A549 (cell line): ENCODE results near the gene ATP10A. TPM values are rescaled to one million over a fixed set of nuclear protein-coding genes. Genes with fewer than 3 reads are reported as not detected.

ENCODE experiments used
- ATAC-seq, 2 experiments: fragments of 200-7000 bp in 1 of 2; fragments of >200 bp in 1 of 2; cut with Nextera tagmentation in 1 of 2; cut with Tn5 transposase in 1 of 2; 3 replicates each; pipeline versions ENCODE4 v1.8.0 to v1.9.1; 2018 to 2020; ENCODE audit warnings: mild to moderate bottlenecking in 1 of 2, moderate library complexity in 1 of 2
- CTCF ChIA-PET: fragments of 300-600 bp; sonication (Branson Sonifier 250); formaldehyde crosslinking; extraction: SDS; loops from one replicate; lab custom pipeline; 2021; ENCODE audit warnings: antibody characterized with exemption, inconsistent platforms; lab: Yijun Ruan, JAX
- POLR2A ChIA-PET: fragments of 350-600 bp; formaldehyde crosslinking; extraction: SDS; loops from one replicate; lab custom pipeline; 2021; ENCODE audit warnings: antibody characterized with exemption, inconsistent platforms; lab: Yijun Ruan, JAX
- DNase-seq, 2 experiments: peaks; one replicate each; pipeline versions ENCODE4 v3.0.0 to v3.0.0-alpha.2; 2011 to 2016; ENCODE audit warnings: low read depth in 1 of 2, low spot score in 1 of 2
- FAIRE-seq: peaks from 2 replicates; lab custom pipeline; 2011; peaks lifted over from hg19 to GRCh38; lab: Jason Lieb, UNC
- H3K27ac ChIP-seq, 2 experiments: fragments of >200 bp; sonication (Bioruptor Twin); formaldehyde crosslinking; 3 replicates each; pipeline ENCODE4 v1.5.1; 2016 to 2017
- H3K4me1 ChIP-seq: fragments of >200 bp; sonication (Bioruptor Twin); formaldehyde crosslinking; 3 replicates; pipeline ENCODE4 v1.6.1; 2016
- H3K4me2 ChIP-seq: fragments of >200 bp; sonication (Bioruptor Twin); formaldehyde crosslinking; 3 replicates; pipeline ENCODE4 v1.6.1; 2016
- H3K4me3 ChIP-seq: fragments of >200 bp; sonication (Bioruptor Twin); formaldehyde crosslinking; 3 replicates; pipeline ENCODE4 v1.5.1; 2016
- H3K9me3 ChIP-seq: fragments of >200 bp; sonication (Bioruptor Twin); formaldehyde crosslinking; 3 replicates; pipeline ENCODE4 v1.6.1; 2016
- CBX2 ChIP-seq: fragments of 200-600 bp; sonication (generic); IDR thresholded peaks from 2 replicates; pipeline ENCODE4 v1.6.1; 2016; ENCODE audit warnings: low read depth, mild to moderate bottlenecking, borderline replicate concordance
- EHF ChIP-seq: fragments of 250-450 bp; sonication (Bioruptor Pico); IDR thresholded peaks from 2 replicates; pipeline ENCODE4 v1.5.0; 2020; ENCODE audit warnings: mild to moderate bottlenecking
- EP300 ChIP-seq, 2 experiments: fragments of >200 bp; sonication (Bioruptor Twin); formaldehyde crosslinking; IDR thresholded peaks; 2 replicates in 1 of 2; 3 replicates in 1 of 2; pipeline ENCODE4 v1.6.1; 2016 to 2017
- FOSB ChIP-seq: fragments of 250-450 bp; sonication (Bioruptor Pico); IDR thresholded peaks from 2 replicates; pipeline ENCODE4 v1.5.0; 2020; ENCODE audit warnings: mild to moderate bottlenecking, moderate library complexity
- FOXS1 ChIP-seq: fragments of 250-450 bp; sonication (Bioruptor Pico); IDR thresholded peaks from 2 replicates; pipeline ENCODE4 v1.5.0; 2020; ENCODE audit warnings: mild to moderate bottlenecking, moderate library complexity
- HEYL ChIP-seq: fragments of 250-450 bp; sonication (Bioruptor Pico); IDR thresholded peaks from 2 replicates; pipeline ENCODE4 v1.8.0; 2021; ENCODE audit warnings: mild to moderate bottlenecking, moderate library complexity
- HOXB5 ChIP-seq: fragments of 250-450 bp; sonication (Bioruptor Pico); IDR thresholded peaks from 2 replicates; pipeline ENCODE4 v1.5.0; 2020; ENCODE audit warnings: mild to moderate bottlenecking, moderate library complexity
- JUNB ChIP-seq: fragments of >200 bp; sonication (Bioruptor Twin); formaldehyde crosslinking; IDR thresholded peaks from 2 replicates; pipeline ENCODE4 v1.6.1; 2016
- KDM5A ChIP-seq: fragments of 200-600 bp; sonication (generic); IDR thresholded peaks from 2 replicates; pipeline ENCODE4 v1.6.1; 2016; ENCODE audit warnings: antibody characterized with exemption, mild to moderate bottlenecking
- MYC ChIP-seq: IDR thresholded peaks from 2 replicates; pipeline ENCODE4 v1.6.1; 2012; ENCODE audit warnings: mild to moderate bottlenecking, inconsistent platforms, low read length, improper control_type of control experiment, borderline replicate concordance
- PHF8 ChIP-seq: fragments of 200-600 bp; sonication (generic); IDR thresholded peaks from 2 replicates; pipeline ENCODE4 v1.6.1; 2016; ENCODE audit warnings: low read depth, mild to moderate bottlenecking, antibody characterized with exemption, moderate library complexity, borderline replicate concordance
- POLR2A ChIP-seq: IDR thresholded peaks from 2 replicates; pipeline ENCODE4 v1.6.1; 2012; ENCODE audit warnings: mild to moderate bottlenecking, low read length
- RARB ChIP-seq: fragments of 250-450 bp; sonication (Bioruptor Pico); IDR thresholded peaks from 2 replicates; pipeline ENCODE4 v1.8.0; 2021; ENCODE audit warnings: mild to moderate bottlenecking, moderate library complexity
- RCOR1 ChIP-seq: fragments of 150-350 bp; IDR thresholded peaks from 2 replicates; pipeline ENCODE4 v1.6.1; 2014; ENCODE audit warnings: antibody characterized with exemption, low read length, low read depth
- RNF2 ChIP-seq: fragments of 200-600 bp; sonication (generic); IDR thresholded peaks from 2 replicates; pipeline ENCODE4 v1.6.1; 2016; ENCODE audit warnings: low read depth, mild to moderate bottlenecking, antibody characterized with exemption, moderate library complexity, borderline replicate concordance
- SMC3 ChIP-seq: fragments of >200 bp; sonication (Bioruptor Twin); formaldehyde crosslinking; IDR thresholded peaks from 3 replicates; pipeline ENCODE4 v1.6.1; 2018; ENCODE audit warnings: inconsistent platforms
- TFCP2L1 ChIP-seq: fragments of 250-450 bp; sonication (Bioruptor Pico); IDR thresholded peaks from 2 replicates; pipeline ENCODE4 v1.5.0; 2021; ENCODE audit warnings: mild to moderate bottlenecking
- TP53 ChIP-seq: fragments of 250-450 bp; sonication (Bioruptor Pico); IDR thresholded peaks from 2 replicates; pipeline ENCODE4 v1.5.0; 2021; ENCODE audit warnings: mild to moderate bottlenecking, moderate library complexity
- ZC3H11A ChIP-seq: fragments of 450-650 bp; IDR thresholded peaks from 2 replicates; pipeline ENCODE4 v1.6.1; 2014; ENCODE audit warnings: antibody characterized with exemption, mild to moderate bottlenecking
- ZFP36 ChIP-seq: fragments of 450-650 bp; IDR thresholded peaks from 2 replicates; pipeline ENCODE4 v1.6.1; 2014; ENCODE audit warnings: borderline replicate concordance; ENCODE audit not compliant: partially characterized antibody
- ZNF302 ChIP-seq: fragments of 250-450 bp; sonication (Bioruptor Pico); IDR thresholded peaks from 2 replicates; pipeline ENCODE4 v1.9.0; 2021; ENCODE audit warnings: inconsistent platforms, mild to moderate bottlenecking, moderate library complexity
- ZSCAN20 ChIP-seq: fragments of 250-450 bp; sonication (Bioruptor Pico); IDR thresholded peaks from 2 replicates; pipeline ENCODE4 v1.8.0; 2022; ENCODE audit warnings: mild to moderate bottlenecking, moderate library complexity
- WGBS: methylation state at CpG from one replicate; pipeline ENCODE4 v1.1.6; 2017; ENCODE audit errors: missing lambda C conversion rate; 5-methylcytosine and 5-hydroxymethylcytosine counted together
- polyA plus RNA-seq, 4 experiments: library from polyadenylated mRNA; depleted of rRNA in 3 of 4; stranded (reverse); fragments of >200 nt; fragmentation: RNase III in 1 of 4; extraction: RNeasy Plus Mini Kit Qiagen cat#74134 plus additional on column Dnase treatment in 1 of 4; gene quantifications; 2 replicates in 3 of 4; 3 replicates in 1 of 4; pipeline ENCODE4 v1.2.3, GENCODE V29; 2011 to 2017
- TF ChIP-seq, protein P1 (sequence below): fragments of >200 bp; sonication (Bioruptor Twin); formaldehyde crosslinking; IDR thresholded peaks from 3 replicates; pipeline ENCODE4 v1.6.1; 2016
- TF ChIP-seq, protein P2 (sequence below): IDR thresholded peaks from 2 replicates; pipeline ENCODE4 v1.6.1; 2012
- TF ChIP-seq, protein P3 (sequence below): fragments of 250-450 bp; sonication (Bioruptor Pico); IDR thresholded peaks from 2 replicates; pipeline ENCODE4 v1.5.0; 2020; ENCODE audit warnings: low read depth, mild to moderate bottlenecking, moderate library complexity
- TF ChIP-seq, protein P4 (sequence below): fragments of 200-600 bp; sonication (generic); IDR thresholded peaks from 2 replicates; pipeline ENCODE4 v1.6.1; 2016; ENCODE audit warnings: antibody characterized with exemption, mild to moderate bottlenecking, moderate library complexity
- TF ChIP-seq, protein P5 (sequence below): fragments of 250-450 bp; sonication (Bioruptor Pico); IDR thresholded peaks from 2 replicates; pipeline ENCODE4 v1.5.0; 2021; ENCODE audit warnings: mild to moderate bottlenecking, moderate library complexity, borderline replicate concordance

Gene ATP10A
- polyA plus RNA-seq, 2 of the 4 experiments (the other 2 are of a cell fraction): 5.9 to 7.6 TPM

DNA sequence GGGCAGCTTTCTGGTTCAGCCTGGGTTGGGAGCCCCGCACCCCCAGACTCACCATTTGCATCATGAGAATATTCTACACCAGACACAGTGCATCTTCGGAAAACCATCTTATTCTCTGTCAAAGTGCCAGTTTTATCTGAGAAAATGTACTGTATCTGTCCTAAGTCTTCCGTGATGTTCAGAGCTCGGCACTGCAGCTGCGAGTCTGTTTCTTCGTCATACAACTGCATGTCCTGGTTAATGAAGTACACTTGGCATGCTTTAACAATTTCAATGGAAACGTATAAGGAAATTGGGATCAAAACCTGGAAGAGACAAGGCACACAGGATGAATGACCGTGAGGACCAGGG lies 141.5 kb downstream of the ATP10A start:
- POLR2A ChIA-PET: no interaction called here
- TF ChIP-seq MYC (no peak), ZC3H11A (no peak), CBX2 (no peak), FOSB (CRISPR knock-in tag) (no peak), EP300 (IDR thresholded peaks at IDR 0.05) (no peak), FOXS1 (CRISPR knock-in tag) (no peak), ZSCAN20 (no peak), PHF8 (no peak), TFCP2L1 (CRISPR knock-in tag) (no peak), POLR2A (no peak), SMC3 (no peak), RNF2 (no peak)
- TF ChIP-seq, protein P1, sequence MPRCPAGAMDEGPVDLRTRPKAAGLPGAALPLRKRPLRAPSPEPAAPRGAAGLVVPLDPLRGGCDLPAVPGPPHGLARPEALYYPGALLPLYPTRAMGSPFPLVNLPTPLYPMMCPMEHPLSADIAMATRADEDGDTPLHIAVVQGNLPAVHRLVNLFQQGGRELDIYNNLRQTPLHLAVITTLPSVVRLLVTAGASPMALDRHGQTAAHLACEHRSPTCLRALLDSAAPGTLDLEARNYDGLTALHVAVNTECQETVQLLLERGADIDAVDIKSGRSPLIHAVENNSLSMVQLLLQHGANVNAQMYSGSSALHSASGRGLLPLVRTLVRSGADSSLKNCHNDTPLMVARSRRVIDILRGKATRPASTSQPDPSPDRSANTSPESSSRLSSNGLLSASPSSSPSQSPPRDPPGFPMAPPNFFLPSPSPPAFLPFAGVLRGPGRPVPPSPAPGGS: no peak
- TF ChIP-seq, protein P2, sequence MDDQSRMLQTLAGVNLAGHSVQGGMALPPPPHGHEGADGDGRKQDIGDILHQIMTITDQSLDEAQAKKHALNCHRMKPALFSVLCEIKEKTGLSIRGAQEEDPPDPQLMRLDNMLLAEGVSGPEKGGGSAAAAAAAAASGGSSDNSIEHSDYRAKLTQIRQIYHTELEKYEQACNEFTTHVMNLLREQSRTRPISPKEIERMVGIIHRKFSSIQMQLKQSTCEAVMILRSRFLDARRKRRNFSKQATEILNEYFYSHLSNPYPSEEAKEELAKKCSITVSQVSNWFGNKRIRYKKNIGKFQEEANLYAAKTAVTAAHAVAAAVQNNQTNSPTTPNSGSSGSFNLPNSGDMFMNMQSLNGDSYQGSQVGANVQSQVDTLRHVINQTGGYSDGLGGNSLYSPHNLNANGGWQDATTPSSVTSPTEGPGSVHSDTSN: no peak
- TF ChIP-seq, protein P3, sequence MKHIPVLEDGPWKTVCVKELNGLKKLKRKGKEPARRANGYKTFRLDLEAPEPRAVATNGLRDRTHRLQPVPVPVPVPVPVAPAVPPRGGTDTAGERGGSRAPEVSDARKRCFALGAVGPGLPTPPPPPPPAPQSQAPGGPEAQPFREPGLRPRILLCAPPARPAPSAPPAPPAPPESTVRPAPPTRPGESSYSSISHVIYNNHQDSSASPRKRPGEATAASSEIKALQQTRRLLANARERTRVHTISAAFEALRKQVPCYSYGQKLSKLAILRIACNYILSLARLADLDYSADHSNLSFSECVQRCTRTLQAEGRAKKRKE: no peak
- Histone ChIP-seq H3K9me3 (no peaks in the 10 kb centered on the region), H3K4me2 (no peak overlapping the region), H3K4me3 (no peak overlapping the region), H3K27ac (no peak overlapping the region), H3K4me1 (no peaks in the 10 kb centered on the region)
- WGBS: 94% methylated on average over 8 of the region's 8 CpGs
- FAIRE-seq (no peak), ATAC-seq (no peak), DNase-seq (no peak)
- CTCF ChIA-PET: interaction anchor here (0.7 to 1.3 kb wide), 3 partner anchors 11 to 51 kb away, joined by 3 to 4 read pairs (median 3); no protein-coding TSS in a partner anchor

DNA sequence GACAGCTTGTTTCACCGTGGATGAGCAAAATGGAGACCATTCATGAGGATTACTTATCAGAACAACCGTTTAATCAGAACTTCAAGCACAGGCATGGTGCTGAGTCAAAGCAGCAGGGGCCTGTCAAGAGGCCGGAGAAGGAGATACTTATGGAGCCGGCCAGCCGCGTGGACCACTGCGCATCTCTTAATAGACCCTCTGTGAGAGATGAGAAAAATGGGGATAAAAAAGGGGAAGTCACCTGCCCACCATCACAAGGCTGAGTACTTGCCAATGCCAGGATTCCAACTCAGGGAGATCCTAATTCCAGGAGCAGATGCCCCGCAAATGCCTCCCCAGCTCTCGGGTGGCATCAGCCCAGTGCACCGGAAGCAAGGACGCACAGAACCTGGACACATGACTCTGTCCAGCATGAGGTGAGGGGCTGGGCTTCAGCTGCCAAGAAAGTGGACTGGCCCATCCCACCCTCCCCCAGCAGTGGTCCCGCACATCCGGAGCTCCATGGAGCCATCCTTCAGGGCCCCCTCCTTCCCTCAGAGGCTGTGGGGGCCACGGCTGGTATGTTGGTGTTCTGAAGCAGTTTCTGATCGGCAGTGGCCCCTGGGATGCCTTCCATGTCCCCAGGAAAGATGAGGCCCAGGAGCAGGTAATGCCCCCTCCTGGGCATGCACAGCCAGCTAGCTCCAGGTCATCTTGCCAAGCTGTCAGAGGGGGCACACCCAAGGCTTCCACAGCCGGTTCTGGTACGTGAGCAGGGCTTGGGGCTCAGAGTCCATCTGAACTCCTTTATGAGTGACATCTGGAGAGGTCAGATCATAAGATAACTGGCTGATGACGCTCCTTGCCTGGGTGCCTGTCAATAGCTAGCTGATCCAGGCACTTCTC lies 143.8 kb downstream of the ATP10A start:
- Histone ChIP-seq H3K9me3 (no peaks in the 10 kb centered on the region), H3K4me2 (no peak overlapping the region), H3K27ac (no peak overlapping the region), H3K4me1 (no peaks in the 10 kb centered on the region), H3K4me3 (no peak overlapping the region)
- CTCF ChIA-PET: interaction anchor here (0.6 to 2.4 kb wide), 2 partner anchors 10 to 15 kb away, joined by 3 to 6 read pairs; no protein-coding TSS in a partner anchor
- ATAC-seq (no peak), FAIRE-seq (no peak), DNase-seq (no peak)
- 83% methylated on average over 12 of the region's 18 CpGs for WGBS
- POLR2A ChIA-PET: interaction anchor here (0.6 kb wide), 1 partner anchor 376 kb away, joined by 3 read pairs; no protein-coding TSS in a partner anchor
- no peak for TF ChIP-seq JUNB
- TF ChIP-seq, protein P4, sequence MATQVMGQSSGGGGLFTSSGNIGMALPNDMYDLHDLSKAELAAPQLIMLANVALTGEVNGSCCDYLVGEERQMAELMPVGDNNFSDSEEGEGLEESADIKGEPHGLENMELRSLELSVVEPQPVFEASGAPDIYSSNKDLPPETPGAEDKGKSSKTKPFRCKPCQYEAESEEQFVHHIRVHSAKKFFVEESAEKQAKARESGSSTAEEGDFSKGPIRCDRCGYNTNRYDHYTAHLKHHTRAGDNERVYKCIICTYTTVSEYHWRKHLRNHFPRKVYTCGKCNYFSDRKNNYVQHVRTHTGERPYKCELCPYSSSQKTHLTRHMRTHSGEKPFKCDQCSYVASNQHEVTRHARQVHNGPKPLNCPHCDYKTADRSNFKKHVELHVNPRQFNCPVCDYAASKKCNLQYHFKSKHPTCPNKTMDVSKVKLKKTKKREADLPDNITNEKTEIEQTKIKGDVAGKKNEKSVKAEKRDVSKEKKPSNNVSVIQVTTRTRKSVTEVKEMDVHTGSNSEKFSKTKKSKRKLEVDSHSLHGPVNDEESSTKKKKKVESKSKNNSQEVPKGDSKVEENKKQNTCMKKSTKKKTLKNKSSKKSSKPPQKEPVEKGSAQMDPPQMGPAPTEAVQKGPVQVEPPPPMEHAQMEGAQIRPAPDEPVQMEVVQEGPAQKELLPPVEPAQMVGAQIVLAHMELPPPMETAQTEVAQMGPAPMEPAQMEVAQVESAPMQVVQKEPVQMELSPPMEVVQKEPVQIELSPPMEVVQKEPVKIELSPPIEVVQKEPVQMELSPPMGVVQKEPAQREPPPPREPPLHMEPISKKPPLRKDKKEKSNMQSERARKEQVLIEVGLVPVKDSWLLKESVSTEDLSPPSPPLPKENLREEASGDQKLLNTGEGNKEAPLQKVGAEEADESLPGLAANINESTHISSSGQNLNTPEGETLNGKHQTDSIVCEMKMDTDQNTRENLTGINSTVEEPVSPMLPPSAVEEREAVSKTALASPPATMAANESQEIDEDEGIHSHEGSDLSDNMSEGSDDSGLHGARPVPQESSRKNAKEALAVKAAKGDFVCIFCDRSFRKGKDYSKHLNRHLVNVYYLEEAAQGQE: no peak
- no peak for TF ChIP-seq HOXB5
- no peak for TF ChIP-seq KDM5A
- no peak for TF ChIP-seq TP53
- TF ChIP-seq, protein P5, sequence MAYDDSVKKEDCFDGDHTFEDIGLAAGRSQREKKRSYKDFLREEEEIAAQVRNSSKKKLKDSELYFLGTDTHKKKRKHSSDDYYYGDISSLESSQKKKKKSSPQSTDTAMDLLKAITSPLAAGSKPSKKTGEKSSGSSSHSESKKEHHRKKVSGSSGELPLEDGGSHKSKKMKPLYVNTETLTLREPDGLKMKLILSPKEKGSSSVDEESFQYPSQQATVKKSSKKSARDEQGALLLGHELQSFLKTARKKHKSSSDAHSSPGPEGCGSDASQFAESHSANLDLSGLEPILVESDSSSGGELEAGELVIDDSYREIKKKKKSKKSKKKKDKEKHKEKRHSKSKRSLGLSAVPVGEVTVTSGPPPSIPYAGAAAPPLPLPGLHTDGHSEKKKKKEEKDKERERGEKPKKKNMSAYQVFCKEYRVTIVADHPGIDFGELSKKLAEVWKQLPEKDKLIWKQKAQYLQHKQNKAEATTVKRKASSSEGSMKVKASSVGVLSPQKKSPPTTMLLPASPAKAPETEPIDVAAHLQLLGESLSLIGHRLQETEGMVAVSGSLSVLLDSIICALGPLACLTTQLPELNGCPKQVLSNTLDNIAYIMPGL (CRISPR knock-in tag): no peak
- TF ChIP-seq RCOR1: no peak
- no peak for TF ChIP-seq RARB (CRISPR knock-in tag)
- no peak for TF ChIP-seq SMC3
- TF ChIP-seq ZNF302 (CRISPR knock-in tag): no peak
- no peak for TF ChIP-seq POLR2A
- TF ChIP-seq ZFP36: no peak
- no peak for TF ChIP-seq EHF (CRISPR knock-in tag)
- no peak for TF ChIP-seq HEYL (CRISPR knock-in tag)
